ENCODE measurements around the gene CCDC28A. TPM values are rescaled to one million over a fixed set of nuclear protein-coding genes. Genes with fewer than 3 reads are reported as not detected.

Gene CCDC28A
- total RNA-seq, 1 donor from 2014 or later = 12.7 TPM

DNA sequence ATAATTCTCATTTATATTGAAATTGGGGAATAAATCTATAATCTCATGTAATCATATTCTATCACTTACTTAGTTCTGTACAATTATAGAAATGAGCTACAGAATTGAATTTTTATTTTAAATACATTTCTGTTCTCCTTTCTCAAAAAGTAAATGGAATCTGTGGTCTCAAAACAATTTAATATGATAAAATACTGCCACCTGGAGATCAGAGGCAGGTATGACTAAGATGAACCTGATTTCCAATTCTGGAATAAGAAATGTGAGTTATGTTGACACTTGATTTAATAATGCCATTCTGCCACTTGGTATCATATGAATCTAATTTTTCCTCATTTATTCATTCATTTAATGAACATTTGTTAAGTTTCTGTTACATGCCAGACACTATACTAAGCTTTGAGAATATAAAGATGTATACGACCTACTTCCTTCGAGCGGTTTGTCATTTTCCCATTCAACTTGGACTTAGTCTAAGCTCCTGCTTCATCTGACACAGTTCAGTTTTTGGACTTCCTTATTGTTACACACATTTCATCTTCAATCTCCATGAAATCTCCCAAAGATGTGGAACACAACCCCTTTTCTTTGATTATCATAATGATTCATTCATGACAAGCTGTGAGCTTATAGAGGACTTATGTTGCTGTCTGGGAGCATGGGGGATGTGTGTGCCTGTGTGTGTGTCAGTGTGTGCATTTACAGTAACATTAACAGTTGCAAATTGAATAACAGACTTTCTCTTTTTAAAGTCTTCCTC is 7.5 kb upstream of the CCDC28A start:
- TF ChIP-seq CTCF (IDR thresholded peaks at IDR 0.05; ENCODE audit: unreplicated experiment) = peak; percentile 81
- Mint-ChIP-seq H3K4me3 (no peak overlapping the region), H3K4me1 (peaks cover 6% of the 10 kb centered on the region), H3K9me3 (no peaks in the 10 kb centered on the region), H3K36me3 (no peaks in the 10 kb centered on the region), H3K27ac (no peak overlapping the region), H3K27me3 (ENCODE audit: low read depth) (no peaks in the 10 kb centered on the region)
- DNase-seq (ENCODE audit: low spot score in 2 of 2, unreplicated experiment in 2 of 2) = no peak

GRCh38 chr6:138769102-138769676 is 4.4 kb upstream of the CCDC28A start:
- no peaks in the 10 kb centered on the region for H3K9me3 Mint-ChIP-seq
- H3K4me3 Mint-ChIP-seq = no peak overlapping the region
- no peaks in the 10 kb centered on the region for H3K36me3 Mint-ChIP-seq
- peak overlapping the region; percentile 60 for H3K27ac Mint-ChIP-seq
- no peak for TF ChIP-seq CTCF (IDR thresholded peaks at IDR 0.05; ENCODE audit: unreplicated experiment)
- peaks cover 20% of the 10 kb centered on the region for H3K4me1 Mint-ChIP-seq
- H3K27me3 Mint-ChIP-seq (ENCODE audit: low read depth) = no peaks in the 10 kb centered on the region
- no peak for DNase-seq (ENCODE audit: low spot score in 2 of 2, unreplicated experiment in 2 of 2)

DNA sequence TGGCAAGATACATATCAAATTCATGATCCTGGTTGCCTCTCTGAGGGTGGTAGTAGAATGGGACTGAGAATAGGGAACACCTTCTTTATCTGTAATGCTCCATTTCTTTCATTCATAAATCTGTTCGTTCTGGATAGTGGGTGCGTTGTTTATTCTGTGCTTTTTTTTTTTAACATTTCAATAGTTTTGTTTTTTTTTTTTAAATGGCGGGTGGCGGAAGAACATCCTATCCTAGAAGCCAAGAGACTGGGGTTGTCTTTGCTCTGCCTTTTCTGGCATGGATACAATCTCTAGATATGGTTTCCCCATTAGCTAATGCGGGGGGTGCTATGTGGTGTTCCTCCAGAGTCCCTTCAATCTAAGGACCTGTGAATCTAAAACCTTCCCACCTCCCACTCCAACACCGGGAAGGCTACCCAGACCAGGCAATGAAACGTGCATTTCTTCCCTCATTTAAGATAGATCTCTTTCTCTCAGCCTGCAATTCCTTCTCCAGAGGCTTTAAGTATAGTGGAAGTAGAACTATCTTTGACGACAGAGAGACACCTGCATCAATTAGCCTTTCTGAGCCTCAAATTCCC is 883 bp upstream of the CCDC28A start:
- peak overlapping the region; percentile 99 for H3K27ac Mint-ChIP-seq
- H3K27me3 Mint-ChIP-seq (ENCODE audit: low read depth) = no peaks in the 10 kb centered on the region
- peaks cover 24% of the 10 kb centered on the region for H3K4me1 Mint-ChIP-seq
- H3K4me3 Mint-ChIP-seq = peak overlapping the region; percentile 100
- DNase-seq (ENCODE audit: low spot score in 2 of 2, unreplicated experiment in 2 of 2) = no peak
- TF ChIP-seq CTCF (IDR thresholded peaks at IDR 0.05; ENCODE audit: unreplicated experiment) = no peak
- no peaks in the 10 kb centered on the region for H3K9me3 Mint-ChIP-seq
- peaks cover 8% of the 10 kb centered on the region for H3K36me3 Mint-ChIP-seq

GRCh38 chr6:138774370-138774769 is 801 bp downstream of the CCDC28A start:
- H3K27me3 Mint-ChIP-seq (ENCODE audit: low read depth) = no peaks in the 10 kb centered on the region
- H3K4me3 Mint-ChIP-seq = peak overlapping the region; percentile 100
- H3K27ac Mint-ChIP-seq = peak overlapping the region; percentile 99
- TF ChIP-seq CTCF (IDR thresholded peaks at IDR 0.05; ENCODE audit: unreplicated experiment) = no peak
- no peaks in the 10 kb centered on the region for H3K9me3 Mint-ChIP-seq
- peaks cover 20% of the 10 kb centered on the region for H3K4me1 Mint-ChIP-seq
- H3K36me3 Mint-ChIP-seq = peaks cover 17% of the 10 kb centered on the region
- no peak for DNase-seq (ENCODE audit: low spot score in 2 of 2, unreplicated experiment in 2 of 2)

DNA sequence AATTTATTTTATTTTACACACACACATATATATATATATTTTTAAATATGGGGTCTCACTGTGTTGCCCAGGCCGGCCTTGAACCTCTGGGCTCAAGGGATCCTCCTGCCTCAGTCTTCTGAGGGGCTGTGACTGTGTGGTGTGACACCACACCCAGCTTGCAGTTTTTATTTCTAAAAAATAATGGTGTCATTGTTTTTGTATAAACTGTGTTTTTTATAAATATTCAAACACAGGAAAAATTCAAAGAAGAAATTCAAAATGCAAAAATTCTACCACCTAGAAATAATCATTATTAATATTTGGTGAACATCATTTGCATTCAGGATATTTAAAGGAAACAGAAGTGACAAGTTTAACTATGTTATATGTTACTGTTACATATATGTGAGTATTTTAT is 3.1 kb downstream of the CCDC28A start:
- no peak overlapping the region for H3K27ac Mint-ChIP-seq
- TF ChIP-seq CTCF (IDR thresholded peaks at IDR 0.05; ENCODE audit: unreplicated experiment) = no peak
- peaks cover 23% of the 10 kb centered on the region for H3K4me1 Mint-ChIP-seq

More for the DNA sequence above, 3.1 kb downstream of the CCDC28A start:
- Mint-ChIP-seq H3K4me3 (no peak overlapping the region), H3K36me3 (peaks cover 24% of the 10 kb centered on the region), H3K9me3 (no peaks in the 10 kb centered on the region), H3K27me3 (ENCODE audit: low read depth) (no peaks in the 10 kb centered on the region)
- no peak for DNase-seq (ENCODE audit: low spot score in 2 of 2, unreplicated experiment in 2 of 2)
